Measurements from ENCODE around the gene ZNF750.

- TF ChIP-seq, protein P1, sequence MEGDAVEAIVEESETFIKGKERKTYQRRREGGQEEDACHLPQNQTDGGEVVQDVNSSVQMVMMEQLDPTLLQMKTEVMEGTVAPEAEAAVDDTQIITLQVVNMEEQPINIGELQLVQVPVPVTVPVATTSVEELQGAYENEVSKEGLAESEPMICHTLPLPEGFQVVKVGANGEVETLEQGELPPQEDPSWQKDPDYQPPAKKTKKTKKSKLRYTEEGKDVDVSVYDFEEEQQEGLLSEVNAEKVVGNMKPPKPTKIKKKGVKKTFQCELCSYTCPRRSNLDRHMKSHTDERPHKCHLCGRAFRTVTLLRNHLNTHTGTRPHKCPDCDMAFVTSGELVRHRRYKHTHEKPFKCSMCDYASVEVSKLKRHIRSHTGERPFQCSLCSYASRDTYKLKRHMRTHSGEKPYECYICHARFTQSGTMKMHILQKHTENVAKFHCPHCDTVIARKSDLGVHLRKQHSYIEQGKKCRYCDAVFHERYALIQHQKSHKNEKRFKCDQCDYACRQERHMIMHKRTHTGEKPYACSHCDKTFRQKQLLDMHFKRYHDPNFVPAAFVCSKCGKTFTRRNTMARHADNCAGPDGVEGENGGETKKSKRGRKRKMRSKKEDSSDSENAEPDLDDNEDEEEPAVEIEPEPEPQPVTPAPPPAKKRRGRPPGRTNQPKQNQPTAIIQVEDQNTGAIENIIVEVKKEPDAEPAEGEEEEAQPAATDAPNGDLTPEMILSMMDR (IDR thresholded peaks at IDR 0.05; ENCODE audit: low read depth, low read length, poor library complexity, severe bottlenecking): no peak
- TF ChIP-seq EZH2phosphoT487 (IDR thresholded peaks at IDR 0.05; ENCODE audit: borderline replicate concordance, low read length): no peak
Measured at GRCh38 chr17:82786427-82786826, 53.4 kb downstream of the ZNF750 start.

Data from DOHH2 (cell line).